Measurements from ENCODE around the gene KLRF1.

GRCh38 chr12:9888665-9889273 lies 61.5 kb downstream of the KLRF1 start:
- TF ChIP-seq CTCF (IDR thresholded peaks at IDR 0.05) (no peak), POLR2A (IDR thresholded peaks at IDR 0.05) (no peak)

Data from gastroesophageal sphincter (tissue), 3 donors.